GM03348 (cell line): ENCODE measurements around the gene VPREB3.
"Not testable (repeated sequence)": the region's sequence is repeated elsewhere in the genome, so short reads cannot be mapped to it uniquely, and the experiment has no call there.

ENCODE experiments used
- DNase-seq: peaks from one replicate; pipeline ENCODE4 v3.0.0; 2012; ENCODE audit warnings: low spot score

Gene VPREB3

GRCh38 chr22:23742505-23743264 lies 11.5 kb downstream of the VPREB3 start:
- DNase-seq = no peak

GRCh38 chr22:23737696-23738095 lies 16.5 kb downstream of the VPREB3 start:
- DNase-seq = no peak

- DNase-seq = not testable (repeated sequence)
Observed at GRCh38 chr22:23728108-23728507, 26.1 kb downstream of the VPREB3 start.

GRCh38 chr22:23722724-23723123 lies 31.5 kb downstream of the VPREB3 start:
- DNase-seq = no peak

GRCh38 chr22:23722160-23722559 lies 32.1 kb downstream of the VPREB3 start:
- no peak for DNase-seq

GRCh38 chr22:23720855-23721254 lies 33.4 kb downstream of the VPREB3 start:
- no peak for DNase-seq

- DNase-seq = no peak
Observed at GRCh38 chr22:23718371-23719165, 35.7 kb downstream of the VPREB3 start.

- peak; percentile 95 for DNase-seq
Observed at GRCh38 chr22:23716811-23717801, 37.1 kb downstream of the VPREB3 start.

- no peak for DNase-seq
Observed at GRCh38 chr22:23715806-23716375, 38.3 kb downstream of the VPREB3 start.

GRCh38 chr22:23714596-23715578 lies 39.3 kb downstream of the VPREB3 start:
- no peak for DNase-seq

- DNase-seq = no peak
Observed at GRCh38 chr22:23713696-23714595, 40.3 kb downstream of the VPREB3 start.

GRCh38 chr22:23712256-23712655 lies 42.0 kb downstream of the VPREB3 start:
- DNase-seq = no peak

GRCh38 chr22:23709107-23709506 lies 45.1 kb downstream of the VPREB3 start:
- peak; percentile 73 for DNase-seq

- DNase-seq = no peak
Observed at GRCh38 chr22:23708270-23708669, 46.0 kb downstream of the VPREB3 start.

- DNase-seq = no peak
Observed at GRCh38 chr22:23705358-23705757, 48.9 kb downstream of the VPREB3 start.

GRCh38 chr22:23704829-23705228 lies 49.4 kb downstream of the VPREB3 start:
- no peak for DNase-seq

- DNase-seq = no peak
Observed at GRCh38 chr22:23704062-23704461, 50.2 kb downstream of the VPREB3 start.
